Transverse colon (tissue), 4 donors: ENCODE measurements around the gene MBOAT7. TPM values are rescaled to one million over a fixed set of nuclear protein-coding genes. Genes with fewer than 3 reads are reported as not detected.
A peak's percentile ranks its signal among the peaks of the same experiment; 100 is the strongest.

Source experiments
- DNase-seq: peaks from one replicate; pipeline ENCODE4 v3.0.0-alpha.2; 2019
- H3K27ac ChIP-seq, 4 donors: fragments of 200-600 bp; sonication (generic); 2 replicates each; pipeline ENCODE4 v1.5.1; 2016 to 2018; ENCODE audit warnings: inconsistent platforms in 4 of 4
- H3K27me3 ChIP-seq: fragments of 200-600 bp; sonication (generic); 2 replicates; pipeline ENCODE4 v1.5.1; 2017; ENCODE audit warnings: inconsistent platforms
- H3K36me3 ChIP-seq, 4 donors: fragments of 200-600 bp; sonication (generic); 2 replicates each; pipeline ENCODE4 v1.5.1; 2017 to 2019; ENCODE audit warnings: inconsistent platforms in 4 of 4
- H3K4me1 ChIP-seq, 4 donors: fragments of 200-600 bp; sonication (generic); 2 replicates each; pipeline ENCODE4 v1.5.1; 2017 to 2020; ENCODE audit warnings: inconsistent platforms in 4 of 4
- H3K4me3 ChIP-seq, 4 donors: fragments of 200-600 bp; sonication (generic); 1 replicate in 1 of 4; 2 replicates in 3 of 4; pipeline versions ENCODE4 v1.5.1 to v1.6.1; 2017 to 2019; ENCODE audit warnings: inconsistent platforms in 4 of 4
- H3K9me3 ChIP-seq, 2 donors: fragments of 200-600 bp; sonication (generic); 2 replicates each; pipeline ENCODE4 v1.5.1; 2017 to 2019; ENCODE audit warnings: inconsistent platforms in 2 of 2
- CTCF ChIP-seq, 5 experiments: fragments of 200-600 bp in 3 of 5; fragments of 450-650 bp in 2 of 5; sonication (generic) in 3 of 5; IDR thresholded peaks; 1 replicate in 2 of 5; 2 replicates in 3 of 5; pipeline ENCODE4 v1.5.1; 2016 to 2017; ENCODE audit warnings: antibody characterized with exemption in 5 of 5, inconsistent platforms in 3 of 5, mild to moderate bottlenecking in 2 of 5, moderate library complexity in 1 of 5
- EP300 ChIP-seq: sonication (generic); formaldehyde crosslinking; IDR thresholded peaks from one replicate; pipeline ENCODE4 v1.6.1; 2017; ENCODE audit warnings: antibody characterized with exemption, low read depth
- POLR2A ChIP-seq: fragments of 450-650 bp; IDR thresholded peaks from one replicate; pipeline ENCODE4 v1.6.1; 2016; ENCODE audit warnings: antibody characterized with exemption, mild to moderate bottlenecking, moderate library complexity
- POLR2AphosphoS5 ChIP-seq, 3 donors: sonication (generic); formaldehyde crosslinking; IDR thresholded peaks; one replicate each; pipeline ENCODE4 v1.6.1; 2016; ENCODE audit warnings: antibody characterized with exemption in 3 of 3
- WGBS, 2 donors: methylation state at CpG; one replicate each; pipeline ENCODE4 v1.1.5; 2018; ENCODE audit warnings: low coverage in 1 of 2; 5-methylcytosine and 5-hydroxymethylcytosine counted together
- in situ Hi-C, 4 donors: fragments of 200-750 bp; cut with MboI; loops; one replicate each; pipeline versions ENCODE4 v1.15.0 to v1.15.1; 2017; ENCODE audit warnings: low sequenced_read_pairs in 3 of 4, low pct_ligation_motif_present in 1 of 4, low pct_unique_long_range_greater_than_20kb in 1 of 4
- intact Hi-C: fragments of 100-400 bp; cut with DNase I; formaldehyde crosslinking; loops from one replicate; pipeline ENCODE4 v1.15.1; 2023; ENCODE audit warnings: low total_unique reads
- total RNA-seq, 4 donors: library from RNA; depleted of rRNA; stranded (reverse); fragments of >200 nt; gene quantifications; one replicate each; pipeline ENCODE4 v1.1.0, GENCODE V29; 2016

Gene MBOAT7
- total RNA-seq, 4 donors from 2014 or later: 180 to 249 (median 218) TPM

- DNase-seq: peak; percentile 32
- Histone ChIP-seq H3K4me1 (peaks cover 48 to 98% (median 73%) of the 10 kb centered on the region in 4 donors), H3K4me3 (no peak overlapping the region), H3K36me3 (peaks cover 0 to 58% (median 12%) of the 10 kb centered on the region in 4 donors), H3K27me3 (no peaks in the 10 kb centered on the region), H3K27ac (peak overlapping the region; percentile 59 to 90 (median 80)), H3K9me3 (no peaks in the 10 kb centered on the region)
- 85% methylated on average over 27 of the region's 27 CpGs; no CpG with 5 or more reads in 1 of the 2 donors for WGBS, 2 donors
- in situ Hi-C loops (no loop called here), intact Hi-C loops (no loop called here)
- TF ChIP-seq POLR2A (no peak), CTCF (IDR thresholded peaks at IDR 0.05) (no peak), POLR2AphosphoS5 (IDR thresholded peaks at IDR 0.05) (no peak), EP300 (no peak)
Measured at GRCh38 chr19:54206030-54206830, 16.9 kb upstream of the MBOAT7 start.

GRCh38 chr19:54204767-54205468 lies 15.5 kb upstream of the MBOAT7 start:
- DNase-seq: no peak
- Histone ChIP-seq H3K36me3 (peaks cover 0 to 58% (median 12%) of the 10 kb centered on the region in 4 donors), H3K27me3 (no peaks in the 10 kb centered on the region), H3K9me3 (no peaks in the 10 kb centered on the region), H3K27ac (peak overlapping the region in 1 of 4 donors; percentile 11), H3K4me1 (peaks cover 42 to 88% (median 64%) of the 10 kb centered on the region in 4 donors), H3K4me3 (no peak overlapping the region)
- in situ Hi-C loops (no loop called here), intact Hi-C loops (no loop called here)
- no peak for TF ChIP-seq CTCF (IDR thresholded peaks at IDR 0.05)
- TF ChIP-seq POLR2A: no peak
- TF ChIP-seq EP300: no peak
- 68 to 75% methylated on average over 1 to 4 of the region's 4 CpGs for WGBS, 2 donors

GRCh38 chr19:54203151-54203611 lies 13.8 kb upstream of the MBOAT7 start:
- H3K36me3 ChIP-seq: peaks cover 0 to 58% (median 12%) of the 10 kb centered on the region in 4 donors
- H3K27ac ChIP-seq: peak overlapping the region in 3 of 4 donors; percentile 27 to 95 (median 43)

More at GRCh38 chr19:54203151-54203611, 13.8 kb upstream of the MBOAT7 start:
- TF ChIP-seq POLR2AphosphoS5 (IDR thresholded peaks at IDR 0.05) (no peak), POLR2A (no peak), EP300 (no peak), CTCF (IDR thresholded peaks at IDR 0.05) (no peak)
- Histone ChIP-seq H3K9me3 (no peaks in the 10 kb centered on the region), H3K27me3 (no peaks in the 10 kb centered on the region), H3K4me3 (peak overlapping the region in 1 of 4 donors; percentile 24), H3K4me1 (peaks cover 25 to 74% (median 48%) of the 10 kb centered on the region in 4 donors)
- in situ Hi-C loops (no loop called here), intact Hi-C loops (no loop called here)
- DNase-seq: no peak
- WGBS, 2 donors: 22 to 32% methylated on average over 3 to 9 of the region's 9 CpGs
